Breast epithelium (tissue), 3 donors: ENCODE measurements around the gene HDGF.

Experiments used
- CTCF ChIP-seq, 3 donors: fragments of 450-650 bp; IDR thresholded peaks; one replicate each; pipeline ENCODE4 v1.5.1; 2016 to 2017; ENCODE audit warnings: antibody characterized with exemption in 3 of 3, mild to moderate bottlenecking in 3 of 3, moderate library complexity in 3 of 3
- POLR2A ChIP-seq: fragments of 450-650 bp; IDR thresholded peaks from one replicate; pipeline ENCODE4 v1.6.1; 2016; ENCODE audit warnings: antibody characterized with exemption, mild to moderate bottlenecking, moderate library complexity
- POLR2AphosphoS5 ChIP-seq, 3 donors: sonication (generic); formaldehyde crosslinking; IDR thresholded peaks; one replicate each; pipeline ENCODE4 v1.6.1; 2017; ENCODE audit warnings: antibody characterized with exemption in 3 of 3

GRCh38 chr1:156767879-156768604 is 16.6 kb upstream of the HDGF start:
- no peak for TF ChIP-seq CTCF (IDR thresholded peaks at IDR 0.05)
- no peak for TF ChIP-seq POLR2A
- no peak for TF ChIP-seq POLR2AphosphoS5 (IDR thresholded peaks at IDR 0.05)
